ENCODE results near the gene RTRAF.

RTRAF gene
- 84.7 to 215 (median 117) reads per million in 3 experiments for total RNA-seq

DNA sequence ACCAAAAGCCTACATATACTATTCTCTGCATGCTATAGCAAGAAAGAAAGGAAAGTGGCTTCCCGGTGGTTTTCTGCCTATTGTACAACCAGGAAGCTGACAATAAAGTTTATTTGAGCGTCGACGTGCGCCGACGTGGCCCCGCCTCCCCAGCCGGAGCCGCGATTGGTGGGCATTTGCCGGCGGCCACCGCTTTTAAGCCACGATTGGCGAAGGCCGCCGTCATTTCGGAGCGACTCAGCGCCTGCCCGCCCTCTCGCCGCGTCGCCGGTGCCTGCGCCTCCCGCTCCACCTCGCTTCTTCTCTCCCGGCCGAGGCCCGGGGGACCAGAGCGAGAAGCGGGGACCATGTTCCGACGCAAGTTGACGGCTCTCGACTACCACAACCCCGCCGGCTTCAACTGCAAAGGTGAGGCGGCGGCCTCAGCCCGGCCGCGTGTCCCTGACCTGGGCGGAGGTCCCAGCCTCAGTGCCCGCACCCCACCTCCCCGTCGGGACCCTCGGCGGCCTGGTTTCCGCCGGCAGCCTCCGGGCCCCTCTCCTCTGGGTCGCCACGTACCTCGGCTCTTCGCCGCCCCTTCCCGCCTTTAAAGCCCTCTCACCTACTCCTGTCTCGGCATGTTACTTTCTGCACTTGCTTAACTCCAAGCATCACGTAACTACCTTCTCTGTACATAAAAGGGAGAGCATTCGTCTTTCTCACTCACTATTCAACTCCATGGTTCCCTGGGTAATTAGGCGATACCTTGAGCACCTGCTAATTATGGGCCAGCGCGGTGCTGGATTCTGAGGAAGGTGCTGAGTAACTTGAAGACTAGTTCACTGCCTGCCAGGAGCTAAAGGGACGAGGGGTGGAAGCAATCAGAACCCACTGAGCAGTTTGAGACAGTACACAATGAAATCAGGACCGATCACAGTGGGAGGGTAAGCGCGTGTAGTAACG is at the start of gene RTRAF:
TSS of gene RTRAF (plus strand) at position 254 of the 942 bp plus-strand sequence. CDS start at position 348, 94 bp downstream.
- peak; percentile 91 for DNase-seq

DNA sequence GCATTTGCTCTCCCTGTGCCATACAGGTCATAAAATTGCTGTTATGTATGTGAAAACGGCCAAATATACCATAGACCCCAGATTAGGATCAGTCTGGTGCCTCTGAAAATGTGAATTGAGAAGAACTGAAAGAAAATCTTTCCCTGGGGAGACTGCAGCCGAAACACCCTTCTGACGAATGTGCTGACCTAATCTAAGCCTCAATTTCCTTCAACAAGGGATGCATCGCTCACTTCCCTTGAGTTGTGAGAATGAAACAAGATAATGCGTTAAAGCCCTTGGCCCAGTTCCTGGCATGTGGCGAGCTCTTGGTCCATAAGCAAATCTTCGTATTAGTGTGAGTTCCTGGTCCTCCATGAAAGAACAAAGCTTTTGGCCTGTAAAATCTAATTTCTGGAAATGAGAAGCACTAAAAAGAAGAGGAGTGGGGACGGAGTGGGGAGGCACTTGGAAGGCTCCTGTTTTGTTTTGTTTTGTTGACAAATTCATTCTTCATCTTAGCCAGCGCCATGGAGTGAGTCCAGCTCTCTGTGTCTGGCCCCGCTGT is 49.5 kb upstream of the RTRAF start:
- no peak for DNase-seq

DNA sequence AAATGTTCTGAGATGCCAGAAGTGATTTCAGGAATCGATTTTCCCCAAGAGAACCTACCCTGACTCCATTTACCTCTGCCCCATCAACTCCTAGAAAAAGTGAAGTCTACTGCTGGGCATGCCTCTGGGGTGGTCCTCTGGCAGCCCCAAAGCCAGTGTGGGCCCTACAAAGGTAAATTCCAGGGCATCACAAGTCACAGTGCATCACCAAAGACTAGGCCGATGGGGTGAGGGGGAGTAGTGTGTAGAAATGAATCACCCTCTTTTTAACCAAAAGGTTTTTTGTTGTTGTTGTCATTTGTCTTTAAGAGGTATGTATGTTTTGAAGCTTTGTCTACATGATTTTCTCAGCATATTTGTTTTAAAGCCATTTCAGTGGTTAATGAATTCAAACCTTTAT is 46.4 kb upstream of the RTRAF start:
- no peak for DNase-seq

DNA sequence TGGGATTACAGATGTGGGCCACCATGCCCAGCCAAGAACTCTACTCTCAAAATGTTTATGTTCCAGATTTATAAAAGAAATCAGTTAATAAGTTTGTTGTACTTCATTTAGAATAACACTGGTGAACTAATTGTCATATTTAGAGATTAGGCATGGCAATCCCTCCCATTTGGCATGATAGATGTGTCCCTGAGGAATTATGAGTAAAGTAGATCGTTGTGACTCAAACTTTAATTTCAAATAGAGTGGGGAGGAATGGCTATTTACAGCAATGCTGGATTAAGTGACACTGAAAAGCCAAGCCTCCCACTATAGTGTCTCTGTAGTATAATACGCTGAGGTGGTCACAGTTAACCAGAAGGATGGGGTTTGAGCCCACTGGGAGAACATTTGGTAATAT is 39.3 kb upstream of the RTRAF start:
- DNase-seq: no peak

DNA sequence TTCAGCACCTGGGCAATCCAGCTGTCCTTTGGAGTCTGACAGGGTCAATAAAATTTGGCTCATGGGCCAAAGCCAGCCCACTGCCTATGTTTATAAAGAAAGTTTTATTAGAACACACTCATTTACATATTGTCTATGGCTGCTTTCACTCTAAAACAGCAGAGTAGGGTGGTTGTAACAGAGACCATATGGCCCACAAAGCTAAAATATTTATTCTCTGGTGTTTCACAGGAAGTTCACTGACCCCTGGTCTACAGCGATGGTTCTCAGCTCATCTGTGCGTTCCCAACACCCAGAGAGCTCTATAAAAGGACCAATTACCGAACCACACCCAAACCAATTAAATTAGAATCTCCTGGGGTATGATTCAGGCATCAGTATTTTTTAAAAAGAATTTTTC is 37.7 kb upstream of the RTRAF start:
- no peak for DNase-seq

DNA sequence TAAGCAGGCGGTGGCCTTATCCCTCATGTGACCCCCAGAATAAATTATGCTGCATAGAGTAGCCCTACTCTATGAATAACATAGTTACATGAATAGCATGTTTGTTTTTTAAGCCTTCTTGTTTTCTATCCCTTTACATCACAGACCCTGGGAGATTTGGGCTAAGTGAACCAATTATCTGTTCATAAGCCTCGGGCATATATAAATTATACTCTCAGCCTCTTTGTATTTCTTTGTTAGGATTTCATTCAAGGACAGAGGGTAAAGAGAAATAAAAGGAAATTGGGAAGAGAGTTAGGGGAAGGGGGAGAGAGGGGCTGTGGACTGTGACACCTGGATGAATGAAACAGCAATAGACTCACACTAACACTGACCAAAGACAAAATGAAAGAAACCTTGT is 35.3 kb upstream of the RTRAF start:
- DNase-seq: no peak

DNA sequence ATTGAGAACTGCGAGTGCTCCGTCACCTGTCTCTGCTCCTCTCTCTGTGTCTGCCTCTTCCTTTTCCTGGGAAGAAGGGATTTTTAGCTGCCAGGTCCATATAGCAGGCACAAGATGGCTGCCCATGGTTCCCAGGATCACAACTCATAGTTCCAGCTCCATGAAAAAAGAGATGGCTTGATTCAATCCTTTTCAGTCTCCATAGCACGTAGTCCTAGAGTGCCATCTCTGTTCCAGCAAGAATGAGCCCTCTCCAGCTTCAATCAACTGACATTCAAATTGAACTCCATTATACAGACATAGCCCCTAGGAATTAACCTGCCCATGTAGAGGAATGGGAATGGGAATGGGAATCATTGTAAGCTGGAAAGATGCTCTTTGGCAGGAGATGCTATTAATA is 34.7 kb upstream of the RTRAF start:
- DNase-seq: no peak

DNA sequence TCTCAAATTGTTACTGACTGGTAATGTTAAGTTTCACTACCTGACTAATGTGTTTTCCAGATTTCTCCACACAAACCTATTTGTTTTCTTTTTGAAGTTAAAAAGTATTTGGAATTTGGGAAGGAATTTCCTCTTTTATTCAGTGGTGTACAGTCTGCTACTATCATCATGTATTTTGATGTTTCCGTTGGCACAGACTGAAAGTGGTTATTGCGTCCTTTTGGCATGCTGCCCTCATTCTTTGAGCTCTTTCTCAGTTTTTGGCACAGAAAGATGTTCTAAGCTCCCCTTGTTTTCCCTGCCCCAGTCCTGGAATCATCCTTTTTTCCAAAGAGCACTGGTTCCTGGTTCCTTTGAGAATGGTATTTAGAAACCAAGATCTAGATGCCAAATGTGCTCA is 31.4 kb upstream of the RTRAF start:
- DNase-seq: no peak

DNA sequence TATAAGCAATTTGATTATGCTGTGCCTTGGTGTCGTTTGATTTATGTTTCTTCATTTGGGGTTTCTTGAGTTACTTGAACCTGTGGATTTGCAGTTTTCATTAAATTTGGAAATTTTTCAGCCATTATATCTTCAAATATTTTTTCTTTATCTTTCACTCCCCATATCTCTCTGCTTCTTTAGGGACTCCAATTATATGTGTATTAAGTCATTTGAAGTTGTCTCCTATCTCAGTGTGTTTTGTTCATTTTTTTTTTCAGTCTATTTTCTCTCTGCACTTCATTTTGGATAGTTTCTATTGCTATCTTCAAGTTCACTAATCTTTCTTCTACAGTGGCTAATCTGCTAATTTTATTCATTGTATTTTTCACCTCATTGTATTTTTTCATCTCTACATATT is 29.4 kb upstream of the RTRAF start:
- no peak for DNase-seq

DNA sequence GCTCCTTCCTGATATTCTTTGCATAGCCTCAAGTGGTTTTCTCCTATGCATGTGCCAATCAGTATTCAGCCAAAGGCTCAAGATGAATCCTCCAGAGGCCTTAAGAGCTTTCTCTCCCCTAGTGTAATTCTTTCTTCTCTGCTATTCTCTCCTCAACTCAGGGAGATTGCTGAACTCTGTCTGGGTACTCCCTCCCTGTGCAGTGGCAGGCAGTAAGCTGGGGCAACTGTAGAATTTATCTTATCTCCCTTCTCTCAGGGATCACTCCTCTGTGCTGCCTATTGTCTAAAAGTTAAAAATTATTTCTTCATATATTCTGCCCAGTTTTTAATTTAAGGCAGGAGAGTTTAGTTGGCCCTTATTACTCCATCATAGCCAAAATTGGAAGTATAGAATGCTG is 28.5 kb upstream of the RTRAF start:
- no peak for DNase-seq

DNA sequence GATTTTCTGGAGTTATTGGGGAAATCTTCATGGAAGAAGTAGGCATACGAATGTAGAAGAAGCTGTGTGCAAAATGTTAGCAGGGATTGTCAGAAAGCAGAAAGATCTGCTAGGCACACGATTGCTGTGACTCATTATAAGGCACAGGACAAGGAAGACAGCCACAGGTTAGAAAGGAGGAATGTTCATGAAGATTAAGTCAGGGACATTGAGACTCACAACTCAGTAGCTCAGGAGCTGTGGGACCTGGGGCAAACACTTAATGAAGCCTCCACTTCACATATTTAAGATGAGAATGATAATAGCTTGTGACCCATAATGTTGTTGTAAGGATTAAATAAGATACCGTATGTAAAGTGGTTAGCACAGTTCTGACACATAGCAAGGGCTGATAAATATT is 26.6 kb upstream of the RTRAF start:
- DNase-seq: no peak

DNA sequence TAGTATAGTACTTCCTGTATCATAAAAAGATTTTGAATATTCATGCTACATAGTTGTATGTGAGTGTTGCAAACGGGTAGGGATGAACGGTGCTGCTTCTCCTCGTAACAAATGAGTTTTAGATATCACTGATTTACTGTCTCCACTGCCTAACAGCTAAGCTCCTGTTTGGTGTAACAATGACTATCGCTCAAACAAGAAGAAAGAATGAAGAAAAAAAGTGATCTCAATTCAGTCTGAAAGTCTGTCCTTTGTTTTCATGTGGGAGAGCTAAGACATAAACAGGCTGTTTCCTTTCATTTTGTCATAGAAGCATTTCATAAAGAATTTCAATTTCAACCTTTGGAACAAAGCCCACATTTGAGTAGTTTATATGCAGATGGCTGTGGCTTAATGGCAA is 26.1 kb upstream of the RTRAF start:
- no peak for DNase-seq

DNA sequence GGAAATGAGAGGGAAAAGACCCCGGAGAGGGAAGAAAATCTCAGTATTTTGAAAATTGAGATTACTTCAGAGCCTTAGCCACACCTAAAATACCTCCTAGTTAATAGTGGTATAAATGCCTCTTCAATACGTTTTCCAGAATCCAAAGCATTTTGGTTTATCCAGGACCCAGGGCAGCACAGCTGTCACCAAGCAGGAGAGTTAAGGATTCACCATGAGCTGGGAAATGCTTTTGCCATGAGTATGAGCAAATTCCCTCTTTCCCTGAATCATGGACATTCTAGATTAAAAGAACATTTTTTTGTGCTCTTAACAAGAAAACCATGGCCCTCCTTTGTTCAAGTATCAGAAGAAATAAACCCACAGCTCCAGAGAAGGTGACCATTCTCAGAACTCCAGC is 21.8 kb upstream of the RTRAF start:
- no peak for DNase-seq

DNA sequence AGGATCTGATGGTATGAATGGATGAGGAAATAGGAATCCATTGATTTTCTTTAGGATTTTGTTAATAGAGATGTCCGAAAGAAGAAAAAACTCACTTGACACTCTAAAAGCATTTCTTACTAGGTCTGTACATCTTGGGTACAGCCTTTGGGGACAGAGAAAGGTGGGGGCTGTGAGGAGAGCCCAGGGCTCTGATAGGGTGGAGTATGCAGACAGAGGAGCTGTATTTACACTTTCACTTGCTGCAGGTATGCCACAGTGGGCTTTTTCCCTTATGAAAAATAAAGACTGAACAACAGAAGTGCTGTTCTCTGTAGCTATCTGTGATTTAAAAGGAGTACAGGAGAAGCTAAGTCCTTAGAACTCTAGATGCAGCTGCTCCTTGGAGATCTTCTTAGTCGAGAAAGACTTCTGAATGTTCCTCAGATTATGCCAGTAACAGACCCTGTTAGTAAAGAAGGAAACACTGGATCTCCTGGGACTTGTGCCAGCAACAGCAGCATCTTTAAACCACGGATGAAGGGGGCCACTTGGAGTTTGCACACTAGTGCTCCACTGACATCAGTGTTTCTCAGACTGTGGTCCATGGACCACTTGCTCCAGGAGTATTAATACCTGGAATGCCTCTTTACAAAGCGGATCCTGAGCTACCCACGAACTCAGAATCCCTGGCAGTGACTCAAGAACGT is 19.4 kb upstream of the RTRAF start:
- no peak for DNase-seq

DNA sequence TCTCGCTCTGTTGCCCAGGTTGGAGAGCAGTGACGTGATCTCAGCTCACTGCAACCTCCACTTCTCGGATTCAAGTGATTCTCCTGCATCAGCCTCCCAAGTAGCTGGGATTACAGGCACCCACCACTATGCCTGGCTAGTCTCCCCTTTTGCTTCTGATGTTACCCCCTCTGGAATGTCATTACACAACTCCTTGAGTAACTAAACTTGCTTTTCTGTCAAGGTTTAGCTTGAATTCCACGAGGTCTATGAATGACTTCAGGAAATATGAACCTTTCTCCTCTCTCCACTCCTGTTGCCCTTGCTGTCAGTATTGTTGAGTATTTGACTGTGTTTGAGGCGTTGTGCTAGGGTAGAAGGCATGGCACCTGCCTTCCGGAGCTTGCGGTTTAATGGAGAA is 16.8 kb upstream of the RTRAF start:
- no peak for DNase-seq

DNA sequence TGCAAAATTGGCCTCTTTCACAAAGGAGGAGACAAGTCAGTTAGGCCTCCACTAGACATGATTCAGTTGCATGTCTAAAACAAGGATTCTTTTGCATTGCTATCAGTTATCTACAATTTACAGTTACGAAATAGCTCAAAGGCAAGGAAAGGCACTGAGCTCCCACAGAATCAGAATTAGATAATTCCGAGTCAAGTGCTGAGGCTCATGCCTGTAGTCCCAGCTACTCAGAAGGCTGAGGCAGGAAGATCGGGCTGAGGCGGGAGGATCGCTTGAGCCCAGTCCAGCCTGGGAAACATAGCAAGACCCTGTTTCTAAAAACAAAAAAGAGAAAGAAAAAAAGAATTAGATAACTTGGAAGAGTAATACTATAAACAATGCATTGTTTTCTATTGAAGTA is 12.3 kb upstream of the RTRAF start:
- no peak for DNase-seq

DNA sequence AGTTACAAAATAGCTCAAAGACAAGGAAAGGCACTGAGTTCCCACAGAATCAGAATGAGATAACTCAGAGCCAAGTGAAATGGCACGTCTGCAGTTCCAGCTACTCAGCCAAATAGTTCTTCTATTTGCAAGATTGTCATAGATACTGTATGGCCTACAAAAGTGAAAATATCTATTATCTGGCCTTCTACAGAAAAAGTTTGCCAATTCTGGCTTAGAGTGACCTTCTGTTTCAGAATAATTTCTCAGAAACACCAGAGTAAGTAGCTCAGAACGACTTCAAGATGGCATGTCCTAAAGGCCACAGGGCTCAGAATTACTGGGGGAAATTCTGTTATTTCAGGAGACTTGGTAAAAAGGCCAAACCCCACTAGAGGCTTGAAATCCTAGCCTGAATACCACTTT is 10.7 kb upstream of the RTRAF start:
- DNase-seq: no peak

DNA sequence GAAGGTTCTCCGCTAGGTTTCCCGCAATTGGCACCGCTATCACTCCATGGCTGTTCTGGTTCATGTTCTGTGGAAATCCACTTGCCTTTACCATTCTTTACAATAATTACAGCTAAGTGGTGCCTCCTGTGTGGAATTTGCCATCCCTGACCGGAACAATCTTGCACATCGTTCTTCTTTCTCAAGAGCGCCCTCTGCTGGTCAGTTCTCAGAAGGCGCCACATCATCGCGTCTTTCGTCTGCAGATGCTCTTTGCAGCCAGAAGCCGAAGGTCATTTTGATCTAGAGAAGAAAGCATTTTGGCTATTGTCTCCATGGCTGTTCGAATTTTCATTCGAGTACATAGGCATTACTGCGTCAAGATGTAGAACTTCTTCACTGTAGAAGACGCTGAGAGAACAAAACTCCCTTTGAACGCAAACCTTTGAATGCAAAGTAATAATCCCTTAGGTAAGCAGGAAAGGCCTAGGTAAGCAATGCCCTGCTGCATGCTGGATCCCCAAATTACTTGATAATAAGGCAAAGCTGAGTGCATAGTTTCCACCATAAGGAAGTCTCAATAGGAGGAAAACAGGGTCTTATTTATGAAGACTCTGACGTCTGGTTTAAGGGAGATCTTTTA is 10.1 kb upstream of the RTRAF start:
- DNase-seq: peak; percentile 66

DNA sequence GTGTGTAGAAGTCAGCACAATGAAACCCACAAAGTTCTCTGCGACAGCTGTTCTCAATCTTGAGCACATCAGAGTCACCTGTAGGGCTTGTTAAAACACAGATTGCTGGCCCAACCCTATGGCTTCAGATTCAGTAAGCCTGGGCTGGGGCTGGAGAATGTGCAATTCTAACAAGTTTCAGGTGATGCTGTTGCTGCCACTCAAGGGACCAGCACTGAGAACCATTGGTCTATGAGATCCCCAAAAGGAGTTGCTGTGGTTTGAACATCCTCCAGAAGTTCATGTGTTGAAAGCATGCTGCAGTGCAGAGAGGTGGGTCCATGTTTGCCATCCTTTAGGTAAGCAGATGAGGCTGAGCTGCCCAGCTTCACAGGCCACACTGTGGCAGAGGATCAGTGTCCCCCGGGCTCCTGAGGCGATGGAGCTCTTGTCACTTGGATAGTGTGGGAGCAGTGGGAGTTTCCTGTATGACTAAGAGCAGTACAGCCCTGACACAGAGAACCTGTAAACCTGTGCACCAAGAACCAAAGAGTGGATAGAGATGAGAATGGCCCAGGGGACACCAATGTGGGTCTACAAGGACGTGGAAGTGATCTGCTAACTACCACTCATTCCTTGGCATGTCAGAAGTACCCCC is 8.0 kb upstream of the RTRAF start:
- DNase-seq: no peak

DNA sequence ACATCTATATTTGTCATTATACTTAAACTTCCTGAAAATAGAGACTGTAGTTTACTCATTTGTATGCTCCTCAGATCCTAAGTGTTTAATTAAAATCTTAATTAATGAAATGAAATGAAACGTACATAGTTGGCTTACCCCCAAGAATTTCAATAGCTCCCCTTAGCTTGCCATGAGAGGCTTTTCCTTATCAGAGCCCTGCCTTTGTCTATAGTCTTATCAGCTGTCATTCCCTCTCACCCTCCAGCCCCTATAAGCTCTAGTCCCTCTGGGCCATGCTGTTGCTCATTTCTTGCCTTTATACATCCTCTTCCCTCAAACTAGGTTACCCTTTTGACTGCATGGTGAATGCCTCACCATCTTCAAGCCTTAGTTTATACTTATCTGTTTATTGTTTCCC is 1.1 kb upstream of the RTRAF start:
- no peak for DNase-seq

DNA sequence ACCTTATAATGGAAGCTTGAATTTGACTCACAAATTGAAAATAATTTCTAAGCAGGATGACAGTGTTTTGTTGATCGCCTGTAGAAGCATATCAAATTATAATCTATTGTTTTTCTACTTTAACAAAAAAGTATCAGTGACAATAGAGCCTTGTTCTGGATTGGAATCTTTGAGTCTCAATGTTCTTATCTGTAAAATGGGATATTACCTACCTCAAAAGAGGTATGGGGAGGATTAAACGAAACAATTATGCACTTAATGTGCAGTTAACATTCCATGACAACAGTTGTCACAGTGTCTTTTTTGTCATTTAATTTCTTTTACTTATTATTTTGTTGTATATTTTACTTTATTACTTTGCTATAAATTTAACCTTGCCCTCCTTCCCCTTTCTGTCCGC is 1.1 kb downstream of the RTRAF start:
- no peak for DNase-seq

DNA sequence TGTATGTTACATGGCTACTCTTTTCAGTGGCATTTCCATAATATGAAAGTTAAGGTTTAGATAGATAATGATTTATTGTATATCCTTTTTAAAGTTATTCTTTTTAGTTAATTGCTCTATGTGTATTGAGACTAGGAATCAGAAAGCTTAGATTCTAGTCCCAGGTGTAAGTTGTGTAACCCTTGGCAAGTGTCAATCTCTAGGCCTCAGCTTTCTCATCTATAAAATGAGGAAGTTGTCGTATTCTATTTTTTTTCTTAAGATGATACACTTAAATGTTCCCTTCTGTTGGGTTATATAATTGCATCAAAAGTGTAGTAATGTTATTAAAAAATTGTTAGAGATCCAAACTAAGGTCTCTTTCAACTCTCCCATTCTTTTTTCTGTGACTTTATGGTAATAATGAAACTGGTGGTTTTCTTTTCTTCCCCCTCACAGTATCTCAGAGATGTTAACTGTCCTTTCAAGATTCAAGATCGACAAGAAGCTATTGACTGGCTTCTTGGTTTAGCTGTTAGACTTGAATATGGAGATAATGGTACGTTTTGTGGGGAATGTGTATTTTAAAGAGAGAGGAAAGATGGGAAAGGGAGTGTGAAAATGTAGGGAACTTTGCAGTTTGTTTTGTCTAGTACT is 4.1 kb downstream of the RTRAF start:
- no peak for DNase-seq

All from central memory CD4-positive, alpha-beta T cell (primary cell).